HUES6 (cell line): ENCODE results near the gene SLC51B.

Source experiments
- H3K27ac ChIP-seq: 2 replicates; pipeline ENCODE4 v1.7.0; 2013; ENCODE audit warnings: low read depth, mild to moderate bottlenecking, low read length, inconsistent platforms
- H3K27me3 ChIP-seq: 2 replicates; pipeline ENCODE4 v1.6.1; 2013; ENCODE audit warnings: low read length; ENCODE audit not compliant: control insufficient read depth, insufficient read depth
- H3K36me3 ChIP-seq: 2 replicates; pipeline ENCODE4 v1.6.1; 2013; ENCODE audit warnings: low read length; ENCODE audit not compliant: control insufficient read depth, insufficient read depth
- H3K4me1 ChIP-seq: 2 replicates; pipeline ENCODE4 v1.6.1; 2013; ENCODE audit warnings: low read length; ENCODE audit not compliant: control insufficient read depth, insufficient read depth
- H3K4me3 ChIP-seq: 2 replicates; pipeline ENCODE4 v1.5.1; 2013; ENCODE audit warnings: low read depth, low read length
- H3K9ac ChIP-seq: one replicate; pipeline ENCODE4 v1.6.1; 2013; ENCODE audit warnings: mild to moderate bottlenecking, low read length
- H3K9me3 ChIP-seq: 2 replicates; pipeline ENCODE4 v1.6.1; 2013; ENCODE audit warnings: low read depth, low read length; ENCODE audit not compliant: control insufficient read depth, insufficient read depth

Gene SLC51B

GRCh38 chr15:65101891-65102708 lies 56.9 kb downstream of the SLC51B start:
- Histone ChIP-seq H3K9ac (no peak overlapping the region), H3K36me3 (peaks cover 33% of the 10 kb centered on the region), H3K4me3 (peak overlapping the region; percentile 48; the same call in 1 of the 2 replicates), H3K4me1 (no peaks in the 10 kb centered on the region; the same call in 1 of the 2 replicates), H3K9me3 (no peaks in the 10 kb centered on the region), H3K27ac (no peak overlapping the region), H3K27me3 (no peaks in the 10 kb centered on the region; the same call in 1 of the 2 replicates)

- H3K36me3 ChIP-seq: peaks cover 27% of the 10 kb centered on the region
- no peak overlapping the region for H3K9ac ChIP-seq
- H3K4me1 ChIP-seq: no peaks in the 10 kb centered on the region; the same call in 1 of the 2 replicates
- H3K9me3 ChIP-seq: no peaks in the 10 kb centered on the region
- no peak overlapping the region for H3K4me3 ChIP-seq
- H3K27me3 ChIP-seq: no peaks in the 10 kb centered on the region; the same call in 1 of the 2 replicates
- H3K27ac ChIP-seq: no peak overlapping the region
Measured at GRCh38 chr15:65102912-65103311, 57.7 kb downstream of the SLC51B start.
